ENCODE results near the gene RPS6KA3.

- TF ChIP-seq CTCF (IDR thresholded peaks at IDR 0.05) (no peak), POLR2A (IDR thresholded peaks at IDR 0.05) (no peak)
Measured at GRCh38 chrX:20311505-20311904, 44.8 kb upstream of the RPS6KA3 start.

All from thyroid gland (tissue), 4 donors.